Measurements from ENCODE around the gene MFAP3. TPM values are rescaled to one million over a fixed set of nuclear protein-coding genes. Genes with fewer than 3 reads are reported as not detected.

The MFAP3 gene
- total RNA-seq, 2 experiments from 2014 or later, result 26.3 to 28.7 TPM

DNA sequence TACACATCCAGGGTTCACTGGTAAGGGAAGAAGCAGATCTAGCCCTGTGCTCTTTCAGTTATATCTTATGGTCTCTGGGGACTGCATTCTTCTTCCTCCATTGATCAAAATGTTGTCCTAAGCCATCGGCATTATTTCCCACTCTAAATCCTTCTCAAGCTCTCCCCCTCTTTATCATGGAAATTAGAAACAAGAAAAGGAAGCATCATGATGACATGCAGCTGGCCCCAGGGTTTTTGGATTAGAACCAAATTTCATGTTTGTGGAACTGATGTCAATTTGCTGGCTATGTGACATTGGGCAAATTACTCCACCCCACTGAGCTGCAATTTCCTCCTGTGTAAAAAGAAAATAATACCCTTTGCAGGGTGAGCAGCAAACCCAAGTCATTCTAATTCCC lies 39.5 kb downstream of the MFAP3 start:
- no peak for DNase-seq
- ChIA-PET POLR2A (no interaction called here), CTCF (interaction anchor here (0.9 kb wide), 1 partner anchor 107 kb away, joined by 3 read pairs; no protein-coding TSS in a partner anchor)
- Mint-ChIP-seq H3K27ac (no peak overlapping the region), H3K36me3 (ENCODE audit: low read depth) (peaks cover 4% of the 10 kb centered on the region), H3K4me1 (peaks cover 38% of the 10 kb centered on the region), H3K9me3 (peaks cover 5% of the 10 kb centered on the region), H3K4me3 (no peak overlapping the region), H3K27me3 (no peaks in the 10 kb centered on the region)

DNA sequence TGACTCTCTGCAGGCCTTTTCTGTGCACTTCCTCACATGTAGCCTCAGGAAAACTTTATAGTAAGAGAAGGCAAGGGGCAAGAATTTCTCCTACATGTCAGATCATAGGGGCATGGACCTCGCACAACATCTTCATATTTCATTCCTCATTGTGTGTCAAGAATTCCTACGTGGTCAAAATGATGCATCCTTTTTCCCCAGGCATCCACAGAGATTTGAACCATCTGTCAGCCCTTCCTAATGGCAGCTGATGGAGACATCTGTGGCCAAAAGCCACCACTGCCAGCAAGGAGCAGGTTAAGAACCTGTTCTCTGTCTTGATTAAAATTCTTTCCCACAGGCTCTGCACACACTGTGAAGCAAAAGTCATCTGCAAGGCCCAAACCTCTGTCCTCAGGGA lies 42.5 kb downstream of the MFAP3 start:
- H3K36me3 Mint-ChIP-seq (ENCODE audit: low read depth), result peaks cover 2% of the 10 kb centered on the region
- CTCF ChIA-PET, result interaction anchor here (1.4 kb wide), 1 partner anchor 9 kb away, joined by 6 read pairs; no protein-coding TSS in a partner anchor
- DNase-seq, result no peak
- H3K27me3 Mint-ChIP-seq, result no peaks in the 10 kb centered on the region
- no peak overlapping the region for H3K27ac Mint-ChIP-seq
- no peak overlapping the region for H3K4me3 Mint-ChIP-seq
- peaks cover 5% of the 10 kb centered on the region for H3K9me3 Mint-ChIP-seq
- H3K4me1 Mint-ChIP-seq, result peaks cover 22% of the 10 kb centered on the region
- POLR2A ChIA-PET, result no interaction called here

DNA sequence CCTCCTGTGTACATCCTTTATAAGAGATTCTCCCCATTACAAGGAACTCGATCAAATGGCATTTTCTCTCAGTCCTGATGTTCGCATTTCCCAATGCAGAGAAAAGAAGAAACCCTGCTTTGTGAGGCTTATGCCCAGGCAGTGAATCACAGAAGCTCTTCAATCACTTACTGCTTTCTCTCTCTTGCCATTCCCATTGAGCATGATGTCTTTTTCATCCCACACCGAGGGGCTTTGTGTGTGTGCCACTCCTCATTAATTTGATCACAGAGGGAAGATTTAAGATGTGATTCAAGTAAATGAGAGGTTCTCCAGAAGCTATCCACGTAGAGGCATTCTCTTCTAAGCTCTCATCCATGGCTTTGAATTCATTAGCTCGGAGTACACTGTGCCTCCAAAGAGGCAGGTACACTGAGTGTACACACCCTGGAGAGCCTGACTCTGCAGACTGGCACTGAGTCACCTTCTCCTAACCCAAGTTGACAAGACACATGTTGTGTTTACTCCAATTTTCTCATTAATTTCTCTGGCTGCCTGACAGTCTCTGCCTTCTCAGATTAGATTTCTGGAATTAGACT lies 45.4 kb downstream of the MFAP3 start:
- Mint-ChIP-seq H3K4me3 (no peak overlapping the region), H3K9me3 (no peaks in the 10 kb centered on the region), H3K36me3 (ENCODE audit: low read depth) (no peaks in the 10 kb centered on the region), H3K27ac (no peak overlapping the region), H3K4me1 (peaks cover 13% of the 10 kb centered on the region), H3K27me3 (no peaks in the 10 kb centered on the region)
- no peak for DNase-seq
- CTCF ChIA-PET, result interaction anchor here (0.9 kb wide), 1 partner anchor 12 kb away, joined by 3 read pairs; no protein-coding TSS in a partner anchor
- POLR2A ChIA-PET, result no interaction called here

GRCh38 chr5:154086146-154086545 lies 47.4 kb downstream of the MFAP3 start:
- CTCF ChIA-PET, result interaction anchor here (0.6 to 1.8 kb wide), 3 partner anchors 10 to 70 kb away, joined by 3 to 9 read pairs (median 5); no protein-coding TSS in a partner anchor
- DNase-seq, result no peak
- no peak overlapping the region for H3K4me3 Mint-ChIP-seq

DNA sequence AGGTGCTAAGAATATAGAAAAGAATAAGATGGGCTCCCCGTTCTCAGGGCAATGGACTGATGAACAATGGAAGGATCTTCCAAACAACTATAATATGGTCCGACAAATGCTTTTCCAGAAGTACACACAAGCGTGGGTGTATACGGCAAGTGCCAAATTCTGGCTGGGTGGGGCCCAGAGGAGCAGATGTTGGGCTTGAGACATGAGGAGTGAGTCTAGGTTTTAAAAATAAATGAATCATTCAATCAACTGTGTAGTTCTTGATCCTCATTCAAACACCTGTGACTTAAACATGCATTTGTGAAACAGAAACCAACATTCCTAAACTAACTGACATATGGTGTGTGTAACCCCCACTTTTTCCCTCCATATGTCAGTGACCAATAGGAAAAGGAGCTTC lies 47.9 kb downstream of the MFAP3 start:
- no peak overlapping the region for H3K4me3 Mint-ChIP-seq
- peaks cover 1% of the 10 kb centered on the region for H3K27me3 Mint-ChIP-seq
- POLR2A ChIA-PET, result no interaction called here

More at GRCh38 chr5:154086146-154086545, 47.4 kb downstream of the MFAP3 start:
- Mint-ChIP-seq H3K27ac (no peak overlapping the region), H3K9me3 (no peaks in the 10 kb centered on the region), H3K36me3 (ENCODE audit: low read depth) (no peaks in the 10 kb centered on the region), H3K4me1 (peaks cover 13% of the 10 kb centered on the region), H3K27me3 (no peaks in the 10 kb centered on the region)
- POLR2A ChIA-PET, result no interaction called here

GRCh38 chr5:154087260-154087659 lies 48.5 kb downstream of the MFAP3 start:
- no peaks in the 10 kb centered on the region for H3K36me3 Mint-ChIP-seq (ENCODE audit: low read depth)
- no peak overlapping the region for H3K4me3 Mint-ChIP-seq
- no peak overlapping the region for H3K27ac Mint-ChIP-seq
- ChIA-PET POLR2A (no interaction called here), CTCF (interaction anchor here (0.8 to 2.0 kb wide), 6 partner anchors 11 to 333 kb away, joined by 3 to 9 read pairs (median 5); partner anchors contain the start of gene GALNT10)
- H3K4me1 Mint-ChIP-seq, result peaks cover 13% of the 10 kb centered on the region
- H3K9me3 Mint-ChIP-seq, result no peaks in the 10 kb centered on the region
- H3K27me3 Mint-ChIP-seq, result peaks cover 4% of the 10 kb centered on the region
- DNase-seq, result no peak

More for the DNA sequence above, 47.9 kb downstream of the MFAP3 start:
- Mint-ChIP-seq H3K36me3 (ENCODE audit: low read depth) (no peaks in the 10 kb centered on the region), H3K9me3 (no peaks in the 10 kb centered on the region), H3K27ac (no peak overlapping the region), H3K4me1 (peaks cover 13% of the 10 kb centered on the region)
- CTCF ChIA-PET, result interaction anchor here (1.0 to 2.0 kb wide), 5 partner anchors 11 to 334 kb away, joined by 4 to 9 read pairs (median 5); no protein-coding TSS in a partner anchor
- no peak for DNase-seq

- CTCF ChIA-PET, result interaction anchor here (2.0 kb wide), 1 partner anchor 316 kb away, joined by 6 read pairs; no protein-coding TSS in a partner anchor
Measured at GRCh38 chr5:154088801-154089200, 50.0 kb downstream of the MFAP3 start.

DNA sequence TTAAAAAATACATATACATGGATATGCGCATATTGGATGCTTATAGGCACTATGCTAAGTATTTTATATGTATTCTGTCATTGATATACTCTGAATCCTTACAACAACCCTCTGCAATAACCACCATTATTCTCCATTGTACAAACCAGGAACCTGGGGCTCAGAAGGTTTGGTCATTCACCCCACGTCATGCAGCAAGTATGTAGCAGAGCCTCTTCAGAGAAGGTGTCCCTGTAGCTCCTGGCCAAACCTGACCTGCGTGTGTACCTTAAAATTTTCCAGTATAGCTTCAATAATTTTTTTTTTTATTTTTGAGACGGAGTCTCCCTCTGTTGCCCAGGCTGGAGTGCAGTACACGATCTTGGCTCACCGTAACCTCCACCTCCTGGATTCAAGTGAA lies 51.9 kb downstream of the MFAP3 start:
- H3K36me3 Mint-ChIP-seq (ENCODE audit: low read depth), result no peaks in the 10 kb centered on the region
- peaks cover 24% of the 10 kb centered on the region for H3K27me3 Mint-ChIP-seq
- H3K9me3 Mint-ChIP-seq, result no peaks in the 10 kb centered on the region
- CTCF ChIA-PET, result interaction anchor here (0.6 to 1.1 kb wide), 2 partner anchors 31 to 139 kb away, joined by 3 read pairs; no protein-coding TSS in a partner anchor
- DNase-seq, result no peak
- H3K4me1 Mint-ChIP-seq, result peaks cover 11% of the 10 kb centered on the region
- no peak overlapping the region for H3K4me3 Mint-ChIP-seq
- no peak overlapping the region for H3K27ac Mint-ChIP-seq
- POLR2A ChIA-PET, result no interaction called here

More at GRCh38 chr5:154088801-154089200, 50.0 kb downstream of the MFAP3 start:
- Mint-ChIP-seq H3K4me3 (no peak overlapping the region), H3K27me3 (peaks cover 14% of the 10 kb centered on the region), H3K4me1 (peaks cover 13% of the 10 kb centered on the region), H3K36me3 (ENCODE audit: low read depth) (no peaks in the 10 kb centered on the region), H3K9me3 (no peaks in the 10 kb centered on the region), H3K27ac (no peak overlapping the region)
- POLR2A ChIA-PET, result no interaction called here
- DNase-seq, result no peak

DNA sequence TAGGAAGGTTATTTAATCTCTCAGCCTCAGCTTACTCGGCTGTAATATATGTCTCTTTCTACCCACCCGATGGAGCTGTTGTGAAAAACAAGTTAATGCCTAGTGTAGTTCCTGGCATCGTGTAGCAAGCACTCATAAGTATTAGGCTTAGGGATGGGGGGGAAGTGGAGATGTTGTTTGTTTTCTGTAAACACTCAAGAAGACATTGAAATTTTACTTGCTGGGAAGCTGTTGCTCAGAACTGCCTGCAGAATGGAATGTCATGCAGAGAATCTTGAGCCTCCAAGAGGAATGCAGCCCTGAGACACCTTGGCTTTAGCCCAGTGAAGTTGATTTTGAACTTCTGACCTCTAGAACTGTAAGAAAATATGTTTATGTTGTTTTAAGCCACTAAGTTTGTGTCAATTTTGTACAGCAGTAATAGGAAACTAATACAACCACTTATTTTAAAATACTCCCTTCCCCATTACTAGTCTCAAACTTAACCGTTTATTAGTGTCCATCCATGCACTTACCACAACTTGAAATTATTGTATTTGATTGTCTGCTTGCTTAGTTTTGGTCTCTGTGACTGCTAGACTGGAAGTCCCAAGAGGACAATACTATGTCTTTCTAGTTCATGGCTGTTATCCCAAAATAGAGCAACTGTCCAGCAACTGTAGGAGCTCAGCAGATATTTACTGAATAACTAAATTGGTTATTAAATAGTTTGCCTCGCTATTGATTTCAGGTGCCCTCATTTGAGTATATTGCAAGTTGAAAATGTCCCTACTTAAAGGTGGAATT lies 53.8 kb downstream of the MFAP3 start:
- POLR2A ChIA-PET, result no interaction called here
- H3K27ac Mint-ChIP-seq, result no peak overlapping the region
- CTCF ChIA-PET, result interaction anchor here (1.4 to 1.8 kb wide), 2 partner anchors 17 to 37 kb away, joined by 3 to 6 read pairs; no protein-coding TSS in a partner anchor
- no peaks in the 10 kb centered on the region for H3K4me1 Mint-ChIP-seq
- H3K27me3 Mint-ChIP-seq, result peaks cover 24% of the 10 kb centered on the region
- H3K9me3 Mint-ChIP-seq, result no peaks in the 10 kb centered on the region
- no peak for DNase-seq
- H3K4me3 Mint-ChIP-seq, result no peak overlapping the region
- H3K36me3 Mint-ChIP-seq (ENCODE audit: low read depth), result no peaks in the 10 kb centered on the region

- ChIA-PET CTCF (interaction anchor here (1.4 to 1.8 kb wide), 2 partner anchors 17 to 38 kb away, joined by 3 to 6 read pairs; no protein-coding TSS in a partner anchor), POLR2A (no interaction called here)
- H3K36me3 Mint-ChIP-seq (ENCODE audit: low read depth), result no peaks in the 10 kb centered on the region
- H3K4me1 Mint-ChIP-seq, result no peaks in the 10 kb centered on the region
- no peak overlapping the region for H3K4me3 Mint-ChIP-seq
- H3K9me3 Mint-ChIP-seq, result no peaks in the 10 kb centered on the region
- peaks cover 24% of the 10 kb centered on the region for H3K27me3 Mint-ChIP-seq
- no peak for DNase-seq
- no peak overlapping the region for H3K27ac Mint-ChIP-seq
Measured at GRCh38 chr5:154093142-154093532, 54.4 kb downstream of the MFAP3 start.

- CTCF ChIA-PET, result interaction anchor here (1.0 kb wide), 1 partner anchor 13 kb away, joined by 3 read pairs; no protein-coding TSS in a partner anchor
- H3K27ac Mint-ChIP-seq, result no peak overlapping the region
- POLR2A ChIA-PET, result no interaction called here
- H3K9me3 Mint-ChIP-seq, result no peaks in the 10 kb centered on the region
- no peaks in the 10 kb centered on the region for H3K4me1 Mint-ChIP-seq
- H3K36me3 Mint-ChIP-seq (ENCODE audit: low read depth), result no peaks in the 10 kb centered on the region
- H3K4me3 Mint-ChIP-seq, result no peak overlapping the region
- no peak for DNase-seq
- peaks cover 24% of the 10 kb centered on the region for H3K27me3 Mint-ChIP-seq
Measured at GRCh38 chr5:154095904-154096303, 57.1 kb downstream of the MFAP3 start.

GRCh38 chr5:154097031-154097430 lies 58.3 kb downstream of the MFAP3 start:
- no peaks in the 10 kb centered on the region for H3K4me1 Mint-ChIP-seq
- ChIA-PET CTCF (interaction anchor here (0.9 kb wide), 2 partner anchors 12 to 24 kb away, joined by 3 to 4 read pairs; no protein-coding TSS in a partner anchor), POLR2A (no interaction called here)
- peaks cover 19% of the 10 kb centered on the region for H3K27me3 Mint-ChIP-seq
- no peak overlapping the region for H3K27ac Mint-ChIP-seq
- H3K36me3 Mint-ChIP-seq (ENCODE audit: low read depth), result no peaks in the 10 kb centered on the region
- no peaks in the 10 kb centered on the region for H3K9me3 Mint-ChIP-seq
- peak; percentile 11 for DNase-seq
- no peak overlapping the region for H3K4me3 Mint-ChIP-seq

- ChIA-PET POLR2A (no interaction called here), CTCF (no interaction called here)
- no peak for DNase-seq
- no peaks in the 10 kb centered on the region for H3K4me1 Mint-ChIP-seq
- no peak overlapping the region for H3K27ac Mint-ChIP-seq
- H3K36me3 Mint-ChIP-seq (ENCODE audit: low read depth), result no peaks in the 10 kb centered on the region
- H3K9me3 Mint-ChIP-seq, result no peaks in the 10 kb centered on the region
- H3K27me3 Mint-ChIP-seq, result peaks cover 10% of the 10 kb centered on the region
- no peak overlapping the region for H3K4me3 Mint-ChIP-seq
Measured at GRCh38 chr5:154098465-154098864, 59.7 kb downstream of the MFAP3 start.
